Esophagus mucosa (tissue), 1 donor: ENCODE measurements around the gene IGFLR1. TPM values are rescaled to one million over a fixed set of nuclear protein-coding genes. Genes with fewer than 3 reads are reported as not detected.
"Not testable (repeated sequence)": the region's sequence is repeated elsewhere in the genome, so short reads cannot be mapped to it uniquely, and the experiment has no call there.

Experiments used
- ATAC-seq: fragments of 200-7000 bp; cut with Tn5 transposase; one replicate; pipeline ENCODE4 v1.9.1; 2020
- total RNA-seq: library from RNA; stranded (reverse); gene quantifications from one replicate; pipeline ENCODE4 v1.2.4, GENCODE V29; 2023
- donor health status: DM: yes; HTN: yes; CAD: no.

The IGFLR1 gene
- total RNA-seq, 1 donor from 2014 or later: 2.4 TPM

DNA sequence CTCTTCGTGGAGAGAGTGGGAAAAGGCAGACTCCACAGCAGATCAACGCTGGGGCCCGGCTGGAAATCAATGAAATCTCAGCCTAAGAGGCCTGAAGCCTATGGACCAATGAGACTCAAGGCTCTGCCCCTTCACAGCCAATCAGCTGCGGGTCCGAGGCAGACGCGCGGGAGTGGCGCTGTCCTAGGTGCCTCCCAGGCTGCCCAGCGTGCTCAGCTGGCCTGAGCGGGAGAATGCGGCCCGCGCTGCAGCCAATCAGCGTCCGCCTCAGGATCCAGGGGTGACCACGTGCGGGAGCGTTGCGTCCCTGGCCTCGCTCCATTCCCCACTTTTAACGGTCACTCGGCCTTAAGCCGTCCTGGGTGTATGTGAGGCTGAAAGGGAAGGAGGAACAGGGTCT, 38.0 kb downstream of the IGFLR1 start, which contains the start of gene ZBTB32:
Gene ZBTB32 (plus strand): TSS at position 341 of the 400 bp plus-strand sequence. CDS start 10,069 bp downstream, outside the sequence.
- ATAC-seq: no peak

DNA sequence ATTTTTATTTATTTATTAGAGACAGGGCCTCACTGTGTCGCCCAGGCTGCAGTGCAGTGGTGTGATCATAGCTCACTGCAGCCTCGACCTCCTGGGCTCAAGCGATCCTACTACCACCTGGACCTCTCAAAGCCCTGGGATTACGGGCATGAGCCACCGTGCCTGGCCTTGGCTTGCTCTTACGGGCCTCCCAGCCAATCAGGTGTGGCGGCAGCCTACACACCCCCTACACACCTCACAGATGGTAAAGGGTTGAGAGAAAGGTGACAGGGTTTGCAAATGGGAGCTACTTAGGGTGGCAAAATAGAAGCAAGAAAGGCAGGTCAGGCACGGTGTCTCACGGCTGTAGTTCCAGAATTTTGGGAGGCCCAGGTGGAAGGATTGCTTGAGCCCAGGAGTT, 38.9 kb downstream of the IGFLR1 start:
- peak; percentile 4 for ATAC-seq

DNA sequence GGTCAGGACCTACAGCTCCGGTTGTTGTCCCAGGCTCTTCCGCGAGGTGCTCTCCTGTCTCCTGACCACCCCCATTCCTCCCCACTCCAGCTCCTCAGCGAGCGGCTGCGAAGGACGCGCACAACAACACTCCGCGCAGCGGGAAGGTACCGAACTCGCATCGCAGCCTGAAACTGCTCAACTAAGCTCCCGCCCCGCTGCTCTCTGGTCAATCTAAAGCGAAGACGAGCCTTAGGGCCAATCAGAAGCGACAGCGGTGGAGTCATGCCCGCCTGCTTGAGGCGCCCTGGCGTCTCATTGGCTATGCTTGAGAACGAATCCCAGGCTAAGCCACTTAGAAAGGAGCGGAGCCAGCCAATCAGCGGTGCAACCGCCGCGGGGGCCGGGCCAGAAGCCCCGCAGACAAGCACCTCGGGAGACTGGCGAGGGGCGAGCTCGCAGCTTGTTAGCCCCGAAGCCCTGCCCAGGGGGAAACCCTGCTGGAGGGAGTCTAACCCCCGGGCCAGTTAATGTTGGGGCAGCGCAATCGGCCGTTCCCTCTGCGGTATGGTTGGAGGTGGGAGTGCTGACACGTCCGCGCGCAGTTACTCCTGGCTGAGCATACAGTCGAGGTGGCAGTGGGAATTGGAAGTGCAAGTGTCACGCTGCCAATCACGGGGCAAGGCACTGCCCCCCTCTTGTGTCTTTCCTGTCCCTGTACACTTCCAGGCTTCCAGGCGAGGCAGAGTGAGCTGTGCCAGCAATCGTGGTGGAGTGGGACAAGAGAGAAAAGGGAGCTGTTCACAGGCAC, 39.8 kb downstream of the IGFLR1 start:
- peak; percentile 98 for ATAC-seq

DNA sequence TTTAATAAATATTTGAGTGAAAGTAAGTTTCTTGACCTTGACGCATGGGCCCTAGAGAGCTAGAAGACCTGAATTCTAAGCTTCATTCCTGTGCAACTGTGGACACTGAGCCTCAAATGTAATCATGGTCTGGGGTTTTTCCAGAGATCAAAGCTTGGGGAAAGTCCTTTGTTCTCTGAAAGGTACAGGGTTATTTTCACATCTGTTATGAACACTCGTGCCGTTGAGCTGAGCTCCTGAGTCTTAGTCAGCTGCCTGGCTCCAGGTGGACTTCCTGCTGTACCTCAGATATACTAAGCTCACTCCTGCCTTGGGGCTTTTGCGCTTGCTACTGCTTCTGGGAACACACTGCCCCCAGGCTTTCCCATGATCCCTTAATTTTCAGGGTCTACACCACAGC, 45.4 kb downstream of the IGFLR1 start:
- ATAC-seq: no peak

DNA sequence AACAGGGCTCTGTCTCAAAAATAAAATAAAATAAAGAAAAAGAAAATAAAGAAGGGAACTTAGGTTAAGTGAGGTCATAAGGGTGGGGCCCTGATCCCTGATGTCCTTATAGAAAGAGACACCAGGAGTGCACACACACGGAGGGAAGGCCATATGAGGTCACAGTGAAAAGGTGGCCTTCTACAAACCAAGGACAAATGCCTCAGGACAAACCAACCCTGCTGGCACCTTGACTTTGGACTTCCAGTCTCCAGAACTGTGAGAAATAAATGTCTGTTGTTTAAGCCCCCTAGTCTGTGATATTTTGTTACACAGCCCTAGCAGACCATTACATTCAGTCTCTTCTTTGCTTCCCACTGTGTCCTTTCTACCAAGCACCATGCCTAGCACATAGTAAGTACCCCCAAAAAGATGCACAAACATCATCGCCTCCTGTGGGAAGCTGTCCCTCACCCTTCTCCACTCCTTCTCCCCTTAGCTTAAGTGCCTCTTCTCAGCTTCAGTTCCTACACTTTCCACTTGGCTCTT, 46.3 kb downstream of the IGFLR1 start:
- no peak for ATAC-seq

DNA sequence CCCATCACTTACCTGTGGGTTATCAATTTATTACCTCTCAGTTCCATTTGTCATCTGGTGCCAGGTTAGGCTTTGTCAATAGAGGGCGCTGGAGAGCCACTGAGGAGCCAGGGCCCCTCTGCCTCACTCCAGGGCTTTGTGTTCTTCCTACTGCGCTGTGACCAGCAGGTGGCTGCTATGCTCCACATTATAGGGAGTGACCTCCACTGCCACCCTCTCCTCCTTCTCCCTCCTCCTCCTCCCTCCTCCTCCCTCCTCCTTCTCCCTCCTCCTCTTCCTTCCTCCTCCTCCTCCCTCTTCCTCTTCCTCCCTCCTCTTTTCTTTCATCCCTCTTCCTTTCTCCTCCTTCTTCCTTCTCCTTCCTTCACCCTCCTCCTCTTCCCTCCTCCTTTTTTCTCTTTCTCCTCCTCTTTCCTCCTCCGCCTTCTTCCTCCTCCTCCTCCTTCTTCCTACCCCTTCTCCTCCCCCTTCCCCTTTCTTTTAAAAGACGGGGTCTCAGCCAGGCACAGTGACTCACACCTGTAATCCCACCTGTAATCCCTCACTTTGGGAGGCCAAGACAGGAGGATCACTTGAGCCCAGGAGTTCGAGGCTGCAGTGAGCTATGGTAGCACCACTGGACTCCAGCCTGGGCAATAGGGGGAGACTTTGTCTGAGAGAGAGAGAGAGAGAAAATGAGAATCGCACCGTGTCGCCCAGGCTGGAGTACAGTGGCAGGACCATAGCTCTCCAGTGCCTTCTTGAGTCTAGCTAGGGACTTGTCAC, 48.2 kb downstream of the IGFLR1 start:
- ATAC-seq: peak; percentile 99

DNA sequence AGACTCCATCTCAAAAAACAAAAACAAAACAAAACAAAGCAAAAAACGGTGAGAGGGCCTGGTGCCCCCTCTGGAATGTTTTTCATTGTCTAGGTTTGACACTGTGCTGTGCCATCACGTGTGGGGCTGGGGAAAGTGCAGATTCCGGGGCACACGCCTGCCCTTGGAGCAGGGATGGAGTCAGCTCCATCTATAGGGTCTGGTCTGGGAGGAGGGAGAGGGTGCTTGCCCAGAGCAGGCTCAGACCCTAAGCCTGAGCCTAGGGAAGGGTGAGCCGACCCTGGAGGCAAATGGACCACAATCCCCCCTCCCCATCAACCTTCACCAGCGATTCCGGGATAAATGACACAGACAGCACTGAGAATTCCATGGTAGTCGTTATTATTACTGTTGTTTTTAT, 48.8 kb downstream of the IGFLR1 start:
- peak; percentile 22 for ATAC-seq

DNA sequence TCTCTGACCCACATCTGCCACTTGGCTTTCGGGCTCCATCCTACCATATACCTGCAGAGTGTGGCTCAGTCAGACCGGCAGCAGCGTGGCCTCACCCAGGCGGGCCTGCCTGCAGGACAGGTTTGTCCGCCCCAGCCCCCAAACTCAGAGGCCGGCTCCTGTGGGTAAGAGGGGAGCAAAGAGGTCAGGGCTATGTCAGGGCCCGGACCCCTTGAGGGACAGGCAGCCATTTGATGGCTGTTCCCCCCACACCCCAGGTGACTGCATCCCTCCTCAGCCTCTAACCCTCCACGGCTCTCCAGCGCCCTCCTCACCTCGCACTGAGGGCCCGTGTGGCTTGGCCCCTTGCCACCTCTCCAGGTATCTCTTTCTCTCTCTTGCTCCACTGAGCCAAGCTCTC, 50.2 kb downstream of the IGFLR1 start:
- ATAC-seq: peak; percentile 56

DNA sequence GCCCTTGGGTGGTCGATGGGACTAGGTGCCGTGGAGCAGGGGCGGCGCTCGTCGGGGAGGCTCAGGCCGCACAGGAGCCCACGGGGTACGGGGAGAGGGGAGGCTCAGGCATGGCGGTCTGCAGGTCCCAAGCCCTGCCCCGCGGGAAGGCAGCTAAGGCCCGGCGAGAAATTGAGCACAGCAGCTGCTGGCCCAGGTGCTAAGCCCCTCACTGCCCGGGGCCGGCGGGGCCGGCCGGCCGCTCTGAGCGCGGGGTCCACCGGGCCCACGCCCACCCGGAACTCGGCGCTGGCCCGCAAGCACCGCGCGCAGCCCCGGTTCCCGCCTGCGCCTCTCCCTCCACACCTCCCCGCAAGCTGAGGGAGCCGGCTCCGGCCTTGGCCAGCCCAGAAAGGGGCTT, 51.1 kb downstream of the IGFLR1 start:
- ATAC-seq: not testable (repeated sequence)

DNA sequence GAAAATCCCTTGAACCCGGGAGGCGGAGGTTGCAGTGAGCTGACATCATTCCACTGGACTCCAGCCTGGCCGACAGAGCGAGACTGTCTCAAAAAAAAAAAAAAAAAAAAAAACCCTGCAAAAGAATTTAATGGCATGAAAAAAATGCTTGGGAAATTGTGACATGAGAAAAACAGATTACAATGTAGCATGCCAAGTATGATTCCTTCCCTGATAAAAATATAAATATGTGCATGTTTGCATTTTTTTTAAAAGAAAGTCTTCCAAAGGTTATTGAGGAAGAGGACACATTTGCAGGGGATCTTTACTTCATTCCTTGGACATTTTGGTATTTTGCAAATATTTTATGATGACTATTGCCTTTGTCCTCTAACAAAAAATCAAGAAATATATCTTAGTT, 52.4 kb downstream of the IGFLR1 start:
- ATAC-seq: no peak

Other genes with a start within 250 kb of the IGFLR1 start
- 406 TPM for gene DMKN, start 228.8 kb downstream of the IGFLR1 start, total RNA-seq
- 1,433 TPM for gene SBSN, start 214.1 kb downstream of the IGFLR1 start, total RNA-seq
- not detected for gene GAPDHS, start 209.0 kb downstream of the IGFLR1 start, total RNA-seq
- 87.7 TPM for gene TMEM147, start 196.8 kb downstream of the IGFLR1 start, total RNA-seq
- not detected for gene ATP4A, start 178.8 kb downstream of the IGFLR1 start, total RNA-seq
- not detected for gene PMIS2, start 156.3 kb downstream of the IGFLR1 start, total RNA-seq
- gene HAUS5, start 129.7 kb downstream of the IGFLR1 start, total RNA-seq: 15.4 TPM
- 52.7 TPM for gene RBM42, start 113.4 kb downstream of the IGFLR1 start, total RNA-seq
- 2.2 TPM for gene ETV2, start 100.7 kb downstream of the IGFLR1 start, total RNA-seq
- gene COX6B1, start 94.1 kb downstream of the IGFLR1 start, total RNA-seq: 553 TPM
- 3.8 TPM for gene UPK1A, start 75.9 kb downstream of the IGFLR1 start, total RNA-seq
- gene ZBTB32, start 37.9 kb downstream of the IGFLR1 start, total RNA-seq: not detected
- 21.1 TPM for gene KMT2B, start 24.4 kb downstream of the IGFLR1 start, total RNA-seq
- 10.1 TPM for gene U2AF1L4, start 3.0 kb upstream of the IGFLR1 start, total RNA-seq
- gene PSENEN, start 3.2 kb upstream of the IGFLR1 start, total RNA-seq: 56.9 TPM
- gene LIN37, start 6.1 kb upstream of the IGFLR1 start, total RNA-seq: 3.0 TPM
- gene HSPB6, start 14.6 kb upstream of the IGFLR1 start, total RNA-seq: 2.6 TPM
- gene PROSER3, start 15.7 kb upstream of the IGFLR1 start, total RNA-seq: 14.7 TPM
- 3.9 TPM for gene ARHGAP33, start 33.1 kb upstream of the IGFLR1 start, total RNA-seq
- gene PRODH2, start 70.4 kb upstream of the IGFLR1 start, total RNA-seq: not detected
- gene NPHS1, start 110.1 kb upstream of the IGFLR1 start, total RNA-seq: not detected
- 0.24 TPM for gene KIRREL2, start 114.5 kb upstream of the IGFLR1 start, total RNA-seq
- 0.84 TPM for gene APLP1, start 126.1 kb upstream of the IGFLR1 start, total RNA-seq
- 4.2 TPM for gene NFKBID, start 158.1 kb upstream of the IGFLR1 start, total RNA-seq
- 0.96 TPM for gene HCST, start 160.1 kb upstream of the IGFLR1 start, total RNA-seq
- gene TYROBP, start 165.8 kb upstream of the IGFLR1 start, total RNA-seq: 4.1 TPM
- gene LRFN3, start 193.9 kb upstream of the IGFLR1 start, total RNA-seq: 7.7 TPM